ENCODE data around the gene TMCO4.

The TMCO4 gene

DNA sequence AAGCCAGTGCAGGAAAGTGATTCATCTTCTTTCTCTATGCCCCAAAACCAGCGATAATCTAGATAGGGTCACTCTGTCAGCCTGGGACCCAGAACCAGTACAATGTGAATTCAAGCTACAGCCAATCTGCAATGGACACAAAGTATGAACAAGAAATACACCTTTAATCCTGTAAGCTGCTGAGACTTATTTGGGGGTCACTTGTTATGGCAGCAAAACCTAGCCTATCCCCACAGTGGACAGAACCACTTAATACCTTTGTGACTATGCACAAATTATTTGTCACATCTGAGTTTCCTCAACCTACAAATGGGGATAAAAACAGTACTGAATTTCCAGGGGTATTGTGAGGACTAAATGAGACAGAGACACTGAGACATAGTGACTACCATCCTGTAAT is 50.0 kb downstream of the TMCO4 start:
- no peak for DNase-seq (ENCODE audit: low read depth in 2 of 2)

DNA sequence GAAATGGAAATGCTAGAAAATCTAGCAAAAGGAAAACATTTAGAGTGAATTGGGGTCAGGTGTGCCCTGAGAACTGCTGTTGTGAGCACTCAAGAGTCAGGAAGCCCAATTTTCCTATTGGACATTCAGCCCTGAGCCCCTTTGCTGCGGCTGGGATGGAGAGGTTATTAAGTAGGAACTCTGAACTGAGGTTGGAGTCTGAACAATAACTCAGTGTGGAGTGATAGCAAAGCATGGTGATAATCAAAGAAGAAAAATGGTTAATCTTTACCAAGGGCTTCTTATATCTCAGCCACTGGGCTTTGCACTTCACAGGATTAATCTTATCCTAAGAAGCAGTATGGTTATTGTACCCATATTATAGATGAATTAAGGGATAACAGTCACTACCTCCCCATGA is 52.0 kb downstream of the TMCO4 start:
- DNase-seq (ENCODE audit: low read depth in 2 of 2): no peak

DNA sequence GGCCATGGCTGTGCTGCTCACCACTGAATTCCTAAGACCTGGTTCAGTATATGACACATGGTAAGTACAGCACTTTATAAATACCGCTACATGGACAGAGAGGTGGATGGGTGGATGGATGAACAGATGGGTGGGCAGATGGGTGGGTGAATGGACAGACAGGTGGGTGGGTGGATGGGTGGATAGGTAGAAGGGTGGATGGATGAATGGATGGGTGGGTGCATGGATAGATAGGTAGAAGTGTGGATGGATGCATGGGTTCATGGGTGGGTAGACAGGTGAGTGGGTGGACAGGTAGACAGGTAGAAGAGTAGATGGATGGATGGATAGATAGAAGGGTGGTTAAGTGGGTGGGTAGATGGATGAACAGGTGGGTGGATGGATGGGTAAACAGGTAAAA is 54.8 kb downstream of the TMCO4 start:
- no peak for DNase-seq (ENCODE audit: low read depth in 2 of 2)

DNA sequence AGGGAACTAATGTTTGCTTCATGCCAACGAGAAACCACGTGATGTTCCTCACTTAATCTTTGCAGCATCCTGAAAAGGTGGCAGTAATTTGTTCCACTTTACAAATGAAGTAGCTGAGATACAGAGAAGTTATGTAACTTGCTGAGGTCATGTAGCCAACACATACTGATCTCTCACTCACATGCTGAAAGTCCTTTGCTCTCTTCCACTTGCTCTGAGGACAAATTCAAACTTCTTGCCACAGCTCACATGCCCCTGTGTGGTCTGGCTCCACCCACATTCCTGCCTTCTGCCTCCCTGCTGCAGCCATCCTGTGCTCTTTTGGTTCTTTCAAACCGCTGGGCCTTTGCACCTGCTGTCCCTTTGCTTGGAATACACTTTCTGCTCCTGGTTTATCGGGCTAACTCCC is 55.4 kb downstream of the TMCO4 start:
- no peak for DNase-seq (ENCODE audit: low read depth in 2 of 2)

DNA sequence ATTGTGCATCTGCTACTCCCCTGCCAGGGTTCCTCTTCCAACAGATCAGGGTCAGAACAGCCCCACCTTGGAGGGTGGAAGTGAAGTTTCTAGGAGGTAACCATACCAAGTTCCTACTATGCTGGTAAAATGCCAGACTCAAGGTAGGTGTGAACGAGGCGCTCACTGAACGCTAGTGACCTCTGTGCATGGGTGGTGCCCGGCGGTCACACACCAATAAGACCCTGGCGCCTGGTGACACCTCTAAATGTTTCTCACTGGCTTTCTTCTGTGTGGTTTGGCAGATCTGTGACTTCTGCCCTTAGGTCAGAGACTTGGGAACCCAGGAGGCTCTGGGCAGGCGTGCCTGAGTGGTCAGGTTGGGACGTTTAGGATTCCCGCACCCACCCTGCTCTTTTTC is 55.9 kb downstream of the TMCO4 start:
- DNase-seq (ENCODE audit: low read depth in 2 of 2): no peak

DNA sequence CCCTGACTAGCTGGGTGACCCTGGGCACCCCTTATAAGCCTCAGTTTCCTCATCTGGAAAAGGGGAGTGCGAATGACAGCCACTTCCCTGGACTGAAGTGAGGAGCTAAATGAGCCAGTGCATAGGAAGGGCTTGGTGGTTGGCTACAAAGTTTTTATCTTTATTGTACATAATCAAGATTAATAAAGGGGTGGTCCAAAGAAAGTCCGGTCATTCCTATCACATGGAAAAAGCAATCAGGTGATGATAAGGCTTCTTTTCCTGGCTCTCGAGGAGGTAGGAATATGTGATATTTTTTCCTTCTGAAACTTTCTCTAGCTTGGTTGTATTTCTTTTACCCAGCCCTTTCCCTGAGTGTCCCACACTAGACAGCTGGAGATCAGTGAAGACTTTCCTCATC is 56.5 kb downstream of the TMCO4 start:
- no peak for DNase-seq (ENCODE audit: low read depth in 2 of 2)

DNA sequence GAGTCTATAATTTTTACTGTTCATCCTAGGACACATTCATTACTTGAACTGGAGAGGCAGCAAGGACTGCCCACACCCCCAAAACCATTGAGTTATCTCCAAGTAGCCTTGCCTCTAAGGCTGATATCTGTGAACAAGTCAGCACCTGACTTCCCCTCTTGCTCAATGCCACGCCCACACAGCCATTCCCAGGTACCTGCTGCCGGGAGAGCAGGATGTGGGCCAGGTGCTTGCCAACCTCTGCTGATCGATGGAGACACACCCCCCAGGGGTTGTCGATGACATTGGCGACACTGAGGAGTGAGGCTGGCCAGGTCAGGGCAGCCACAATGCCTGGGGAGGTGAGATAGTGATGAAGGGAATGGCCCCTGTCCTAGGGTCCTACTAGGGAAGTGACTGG is 60.1 kb downstream of the TMCO4 start:
- no peak for DNase-seq (ENCODE audit: low read depth in 2 of 2)

DNA sequence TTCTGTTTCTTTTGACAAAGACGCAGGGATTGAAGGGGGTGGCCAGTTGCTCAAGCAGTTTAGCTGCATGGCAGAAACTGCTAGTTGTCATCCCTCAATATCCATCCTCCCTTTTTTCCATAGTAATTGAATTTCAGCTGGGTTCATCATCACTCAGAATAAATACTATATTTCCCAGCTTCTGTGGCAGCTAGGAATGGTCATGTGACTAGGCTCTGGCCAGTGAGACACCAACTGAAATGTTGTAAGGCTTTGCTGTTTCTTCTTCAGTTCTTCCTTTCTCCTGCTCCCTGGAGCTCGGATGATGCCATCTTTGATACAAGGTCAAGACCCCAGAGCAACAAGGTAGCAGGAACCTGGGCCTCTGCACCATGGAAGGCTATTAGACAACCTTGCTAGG is 61.0 kb downstream of the TMCO4 start:
- no peak for DNase-seq (ENCODE audit: low read depth in 2 of 2)

DNA sequence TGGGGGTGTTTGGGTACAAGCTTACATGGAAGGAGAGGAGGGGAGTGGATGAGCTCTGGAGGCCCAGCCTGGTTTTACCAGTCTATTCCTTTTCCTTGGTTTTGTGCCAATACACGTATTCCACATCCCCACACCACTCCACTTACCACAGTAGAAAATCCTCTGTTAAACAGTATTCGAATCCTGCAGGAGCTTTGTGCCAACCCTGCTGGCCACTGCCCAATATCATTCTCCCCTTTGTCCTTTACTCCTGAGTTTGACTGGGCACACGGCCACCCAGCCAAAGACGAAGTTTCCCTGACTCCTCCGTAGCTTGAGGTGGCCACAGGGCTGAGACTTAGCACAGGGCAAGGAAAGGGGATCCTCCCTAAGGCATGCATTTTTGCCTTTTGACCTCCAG is 61.6 kb downstream of the TMCO4 start:
- DNase-seq (ENCODE audit: low read depth in 2 of 2): no peak

DNA sequence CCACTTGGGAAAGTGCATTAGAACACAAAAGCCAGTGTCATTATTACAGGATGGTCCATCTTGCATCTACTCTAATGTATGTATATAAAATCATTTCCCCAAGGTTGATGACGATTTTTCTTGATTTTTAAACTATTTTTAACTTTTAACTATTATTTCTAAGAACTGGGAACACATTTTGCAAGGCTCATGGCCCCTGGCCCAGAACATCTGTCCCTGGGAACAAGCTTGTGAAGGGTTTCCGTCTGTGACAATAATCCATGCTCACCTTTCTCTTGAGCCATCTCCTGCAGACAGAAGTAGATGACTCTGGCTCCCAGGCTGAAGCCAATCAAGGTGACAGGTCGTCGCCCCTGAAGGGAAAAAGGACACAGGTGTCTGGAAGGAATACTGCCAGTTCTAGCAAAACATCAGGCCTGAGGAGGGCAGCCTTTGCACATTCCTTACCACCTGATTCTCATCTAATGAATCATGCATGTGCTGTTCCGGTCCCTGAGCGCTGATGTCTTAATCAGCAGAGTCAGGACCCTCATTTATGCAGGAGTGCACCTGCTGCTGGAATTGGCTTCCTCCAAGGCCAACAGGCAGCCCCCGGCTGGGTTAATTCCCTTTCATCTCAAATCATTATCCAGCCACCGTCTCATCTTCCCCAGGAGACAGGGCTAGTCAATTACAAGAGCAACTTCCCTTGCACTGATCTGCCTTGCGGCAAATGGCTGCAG is 62.5 kb downstream of the TMCO4 start:
- DNase-seq (ENCODE audit: low read depth in 2 of 2): no peak

DNA sequence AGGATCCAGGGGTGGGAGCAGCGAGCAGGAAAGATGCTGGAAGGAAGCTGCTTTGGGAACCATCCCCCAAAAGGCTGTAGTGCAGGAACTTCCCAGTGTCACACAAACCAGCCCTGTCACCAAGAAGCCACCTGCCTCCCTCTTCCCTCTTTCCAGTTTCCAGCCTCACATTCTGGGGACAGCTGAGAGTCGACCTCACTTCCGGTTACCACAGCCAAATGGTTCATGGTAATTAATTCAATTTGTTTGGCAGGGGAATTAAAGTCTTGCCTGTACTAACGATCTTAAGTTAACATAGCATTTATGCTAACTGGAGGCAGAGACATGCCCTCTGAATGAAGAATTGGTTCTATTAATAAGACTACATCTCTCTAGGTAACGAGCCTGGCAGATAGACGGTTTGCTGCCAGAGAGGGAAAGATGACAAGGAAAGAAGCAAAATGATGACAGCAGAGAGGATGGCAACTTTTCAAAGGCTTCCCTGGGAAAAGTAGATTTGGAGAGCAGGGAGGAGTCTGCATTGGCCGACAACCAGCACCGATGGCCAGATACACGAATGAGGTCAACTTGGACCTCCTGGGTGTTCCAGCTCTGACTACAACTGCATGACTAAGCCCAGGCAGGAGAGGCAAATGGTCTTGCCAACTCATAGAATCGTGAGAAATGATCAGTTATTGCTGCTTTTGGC is 64.1 kb downstream of the TMCO4 start:
- DNase-seq (ENCODE audit: low read depth in 2 of 2): no peak

DNA sequence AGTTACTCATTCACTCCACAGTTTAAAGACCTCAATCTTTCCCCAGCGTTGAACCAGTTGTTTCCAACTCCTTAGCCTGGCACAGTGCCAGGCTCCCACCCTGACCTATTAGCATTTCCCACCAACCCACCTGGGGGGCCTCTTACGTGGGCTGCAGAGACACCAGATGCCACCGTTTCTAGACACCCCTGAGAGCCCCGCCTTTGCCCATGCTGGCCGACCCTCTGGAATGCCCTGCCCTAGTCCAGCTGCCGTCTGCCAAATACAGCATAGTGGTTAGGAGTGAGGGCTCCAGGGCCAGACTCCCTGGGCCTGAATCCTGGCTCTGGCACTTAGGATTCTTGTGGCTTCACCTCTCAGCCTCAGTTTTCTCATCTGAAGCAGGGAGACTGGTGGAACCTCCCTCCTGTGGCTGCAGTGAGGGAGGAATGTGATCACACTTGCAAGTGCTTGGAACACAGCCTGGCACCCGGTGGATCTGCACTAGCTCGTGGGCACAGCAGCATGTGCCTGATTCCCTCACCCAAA is 65.2 kb downstream of the TMCO4 start:
- no peak for DNase-seq (ENCODE audit: low read depth in 2 of 2)

DNA sequence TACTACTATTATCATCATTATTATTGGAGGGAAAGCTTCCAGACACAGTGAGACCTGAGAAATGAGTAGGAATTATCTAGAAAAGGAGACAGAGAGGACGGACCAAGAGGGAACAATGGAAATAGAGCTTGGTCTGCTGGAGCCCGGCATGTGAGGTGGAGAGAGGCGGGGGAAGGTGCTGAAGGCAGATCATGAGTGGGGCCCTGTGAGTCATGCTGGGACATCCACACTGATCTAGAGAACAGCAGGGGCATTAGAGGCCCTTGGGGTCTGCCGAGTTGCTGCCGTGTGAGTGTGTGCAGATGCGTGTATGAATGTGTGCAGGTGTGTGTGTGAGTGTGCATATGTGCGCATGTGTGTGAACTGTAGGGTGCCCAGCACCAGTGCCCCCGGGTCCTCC is 65.7 kb downstream of the TMCO4 start:
- DNase-seq (ENCODE audit: low read depth in 2 of 2): no peak

DNA sequence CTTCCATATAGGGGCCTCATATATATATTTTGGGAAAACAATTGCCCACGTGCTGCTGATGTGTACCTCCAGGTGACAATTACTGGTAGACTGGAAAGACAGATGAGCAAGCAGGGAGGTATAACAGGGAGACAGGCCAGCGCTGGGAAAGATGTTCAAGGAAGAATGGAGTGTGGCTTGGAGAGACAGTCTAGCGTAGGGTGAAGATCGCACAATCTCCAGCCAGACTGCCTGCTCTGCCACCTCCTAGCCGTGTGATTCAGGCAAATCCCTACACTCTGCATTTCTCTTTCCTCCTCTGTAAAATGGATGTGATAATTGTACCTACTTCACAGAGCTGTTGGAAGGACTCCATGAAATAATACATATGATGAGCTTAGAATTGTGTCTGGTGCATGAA is 66.1 kb downstream of the TMCO4 start:
- no peak for DNase-seq (ENCODE audit: low read depth in 2 of 2)

DNA sequence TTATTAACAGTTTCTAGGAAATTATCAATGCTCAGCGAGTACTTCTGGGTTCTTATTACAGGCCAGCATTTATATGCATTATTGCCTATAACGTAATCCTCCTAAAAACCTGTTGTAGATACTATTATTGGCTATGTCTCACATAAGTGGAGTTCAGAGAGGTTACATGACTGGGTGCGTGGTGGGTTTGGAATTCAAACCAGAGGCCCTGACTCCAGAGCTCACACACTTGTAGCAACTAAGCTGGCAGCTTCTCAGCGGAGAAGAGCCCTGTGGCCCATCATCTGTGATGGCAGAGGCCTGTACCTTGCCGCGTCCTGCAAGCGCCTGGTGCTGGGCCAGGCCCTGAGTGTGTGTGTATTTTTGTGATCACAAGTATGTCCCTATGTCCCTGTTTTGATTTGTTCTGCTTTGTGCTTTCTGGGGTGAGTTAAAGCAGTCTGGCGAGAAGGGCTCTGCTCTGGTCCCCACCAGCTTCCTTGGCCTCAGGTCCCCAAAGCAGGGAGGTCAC is 68.3 kb downstream of the TMCO4 start:
- no peak for DNase-seq (ENCODE audit: low read depth in 2 of 2)

DNA sequence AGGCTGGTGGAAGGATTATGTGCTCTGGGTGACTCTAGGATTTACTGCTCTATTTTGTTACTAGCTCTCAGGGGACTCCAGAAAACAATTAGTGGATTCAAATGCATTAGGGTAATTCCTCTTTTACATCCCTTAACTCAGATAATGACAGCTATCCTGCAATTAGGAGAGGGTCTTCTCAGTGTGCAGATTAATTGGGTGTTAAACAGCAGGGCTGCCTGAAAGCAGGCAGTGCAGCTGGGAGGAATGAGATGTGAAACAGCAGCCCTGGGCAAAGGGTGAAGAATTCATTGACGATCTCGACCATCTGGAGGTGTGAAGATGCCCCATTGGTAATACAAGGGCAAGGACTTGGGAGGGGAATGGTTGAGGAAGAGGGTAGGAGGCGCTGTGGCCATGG is 68.9 kb downstream of the TMCO4 start:
- no peak for DNase-seq (ENCODE audit: low read depth in 2 of 2)

DNA sequence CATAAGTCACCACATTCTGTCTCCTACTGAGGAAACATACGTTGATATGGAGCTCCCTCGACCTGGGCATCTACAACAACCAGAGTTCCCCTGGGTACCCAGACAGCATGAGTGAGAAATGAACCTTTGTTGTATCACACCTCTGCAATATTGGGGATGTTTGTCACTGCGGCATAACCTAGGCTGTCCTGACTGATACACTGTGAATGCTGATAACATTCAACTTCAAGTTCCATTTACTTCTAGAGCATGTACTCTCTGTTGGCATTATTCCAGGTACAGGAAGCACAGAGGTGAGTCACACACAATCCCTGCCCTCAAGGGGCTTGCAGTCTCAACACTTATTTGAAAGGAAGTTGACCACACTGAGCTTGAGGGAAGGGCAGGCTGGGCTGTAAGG is 69.5 kb downstream of the TMCO4 start:
- DNase-seq (ENCODE audit: low read depth in 2 of 2): no peak

DNA sequence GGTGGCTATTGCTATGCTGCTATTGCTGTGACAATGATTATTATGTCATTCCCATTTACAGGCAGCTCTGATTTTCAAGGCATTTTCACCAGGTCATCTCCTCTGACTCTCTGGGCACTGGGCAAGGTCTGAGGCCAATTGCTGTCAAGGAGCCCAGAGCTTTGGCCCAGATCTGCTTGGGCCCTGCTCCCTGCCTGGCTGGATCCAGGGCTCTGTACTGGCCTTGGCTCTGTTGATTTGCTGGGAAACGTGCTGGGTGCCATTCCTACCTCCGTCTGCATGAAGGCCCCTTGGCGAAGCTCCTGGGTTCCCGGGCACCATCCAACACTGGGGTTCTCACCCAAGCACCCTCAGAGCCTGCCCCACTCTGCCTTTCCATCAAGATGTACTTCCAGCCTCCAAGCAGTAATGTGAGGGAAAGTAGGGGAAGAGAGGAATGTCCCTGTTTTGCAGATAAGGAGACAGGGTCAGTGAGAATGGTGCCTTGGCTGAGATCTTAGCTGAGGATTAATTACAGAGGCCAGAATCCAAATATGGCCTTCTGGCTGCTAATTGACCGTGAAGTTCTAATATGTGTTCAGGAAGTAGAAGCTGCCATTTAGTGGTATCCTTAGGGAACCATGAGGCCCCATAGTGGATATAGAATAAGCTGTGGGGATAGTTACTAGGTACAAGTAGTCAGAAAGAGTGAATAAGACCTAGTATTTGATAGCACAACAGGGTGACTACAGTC is 71.1 kb downstream of the TMCO4 start:
- DNase-seq (ENCODE audit: low read depth in 2 of 2): no peak

DNA sequence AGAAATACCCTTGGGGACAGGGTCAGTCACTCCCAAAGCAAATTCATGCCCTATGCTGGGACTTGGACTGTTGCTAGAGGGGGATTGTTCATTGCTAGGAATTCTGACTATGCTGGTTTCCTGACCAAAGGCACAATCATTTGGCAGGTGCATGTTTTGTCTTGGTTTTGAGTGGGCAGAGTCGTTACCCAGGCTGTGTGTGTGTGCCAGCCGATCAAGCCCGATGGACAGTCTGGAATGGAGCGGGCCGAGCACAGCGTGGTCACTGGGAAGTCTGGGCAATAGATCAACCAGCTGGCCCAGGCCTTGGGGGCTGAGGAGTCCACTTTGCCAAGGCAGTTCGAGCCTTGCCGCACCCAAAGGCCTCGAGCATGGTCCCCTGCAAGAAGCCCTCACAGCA is 74.1 kb downstream of the TMCO4 start:
- no peak for DNase-seq (ENCODE audit: low read depth in 2 of 2)

DNA sequence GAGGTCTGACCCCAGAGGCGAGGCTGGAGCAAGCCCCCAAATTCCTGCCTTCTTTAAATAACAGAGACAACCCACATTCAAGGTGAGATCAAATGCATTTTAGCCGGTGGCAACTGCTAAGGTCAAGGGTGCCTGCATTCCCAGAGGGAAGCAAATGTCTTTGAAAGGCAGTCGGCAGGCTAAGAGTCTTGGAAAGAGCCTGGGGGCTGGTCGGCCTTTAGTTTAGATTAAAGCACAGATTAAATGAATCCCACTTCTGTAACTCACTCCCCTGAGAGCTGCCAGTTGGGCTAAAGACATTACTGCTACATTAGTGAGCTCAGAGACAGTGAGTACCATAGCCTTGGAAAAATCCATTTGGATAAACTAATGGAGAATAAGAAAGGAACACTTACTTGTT is 75.8 kb downstream of the TMCO4 start:
- no peak for DNase-seq (ENCODE audit: low read depth in 2 of 2)

DNA sequence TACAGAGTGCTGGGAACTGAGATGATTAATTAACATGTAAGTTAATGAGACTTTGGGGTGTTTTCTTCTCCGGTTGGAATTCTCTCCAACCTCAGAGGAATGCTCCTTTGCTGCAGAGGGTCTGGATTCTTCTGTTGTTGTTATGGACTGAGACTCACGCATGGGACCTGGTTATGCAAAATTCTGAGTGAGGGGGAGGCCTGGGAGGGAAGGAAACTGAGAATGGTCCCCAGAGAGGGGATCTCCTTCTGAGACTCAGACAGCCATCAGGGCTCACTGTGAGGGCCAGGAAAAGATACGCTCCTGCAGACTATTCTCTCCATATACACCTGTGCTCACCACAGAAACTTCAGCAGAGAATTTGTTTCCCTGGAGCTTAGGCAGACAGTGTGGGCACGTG is 78.7 kb downstream of the TMCO4 start:
- no peak for DNase-seq (ENCODE audit: low read depth in 2 of 2)

DNA sequence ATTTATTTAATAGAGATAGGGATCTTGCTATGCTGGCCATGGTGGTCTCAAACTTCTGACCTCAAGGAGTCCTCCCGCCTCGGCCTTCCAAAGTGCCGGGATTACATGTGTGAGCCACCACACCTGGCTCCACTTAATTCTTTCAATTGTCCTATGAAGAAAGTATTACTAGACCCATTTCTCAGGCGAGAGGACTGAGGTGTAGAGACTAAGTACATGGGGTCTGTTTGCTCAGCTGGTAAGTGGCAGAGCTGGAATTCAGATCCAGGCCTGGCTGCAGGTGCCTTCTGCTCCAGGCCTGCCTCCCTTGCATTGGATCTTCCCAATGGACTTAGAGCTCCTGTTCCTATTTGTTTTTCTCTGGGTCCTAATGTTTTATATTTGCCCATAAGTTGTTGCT is 79.5 kb downstream of the TMCO4 start:
- DNase-seq (ENCODE audit: low read depth in 2 of 2): no peak

DNA sequence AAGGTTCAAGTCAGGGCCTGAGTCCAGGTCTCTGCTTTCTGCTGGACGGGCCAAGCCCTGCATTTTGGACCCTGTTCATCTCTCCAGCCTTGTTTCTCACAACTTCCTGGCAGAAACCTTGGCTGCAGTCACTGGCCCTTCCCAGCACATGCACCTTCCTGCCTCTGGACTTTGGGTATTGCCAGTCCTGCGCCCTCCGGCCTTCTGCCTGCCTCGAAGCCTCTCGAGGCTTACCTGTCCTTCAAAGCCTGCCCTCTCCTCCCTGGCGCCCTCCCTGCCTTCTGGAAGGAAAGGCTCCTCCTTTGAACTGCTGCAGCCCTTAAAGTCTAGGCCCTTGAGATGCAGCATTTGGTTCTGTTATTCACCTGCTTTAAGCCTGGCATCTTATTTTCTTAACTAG is 82.2 kb downstream of the TMCO4 start:
- DNase-seq (ENCODE audit: low read depth in 2 of 2): no peak

Data from stimulated activated CD4-positive, alpha-beta T cell treated with anti-CD3 and anti-CD28 coated beads, Interleukin-12 subunit alpha, Interleukin-12 subunit beta, amount 100 ng/mL, for 24 hours (primary cell).